ENCODE data around the gene DIAPH1.
"Not testable (repeated sequence)": the region's sequence is repeated elsewhere in the genome, so short reads cannot be mapped to it uniquely, and the experiment has no call there.

The DIAPH1 gene

DNA sequence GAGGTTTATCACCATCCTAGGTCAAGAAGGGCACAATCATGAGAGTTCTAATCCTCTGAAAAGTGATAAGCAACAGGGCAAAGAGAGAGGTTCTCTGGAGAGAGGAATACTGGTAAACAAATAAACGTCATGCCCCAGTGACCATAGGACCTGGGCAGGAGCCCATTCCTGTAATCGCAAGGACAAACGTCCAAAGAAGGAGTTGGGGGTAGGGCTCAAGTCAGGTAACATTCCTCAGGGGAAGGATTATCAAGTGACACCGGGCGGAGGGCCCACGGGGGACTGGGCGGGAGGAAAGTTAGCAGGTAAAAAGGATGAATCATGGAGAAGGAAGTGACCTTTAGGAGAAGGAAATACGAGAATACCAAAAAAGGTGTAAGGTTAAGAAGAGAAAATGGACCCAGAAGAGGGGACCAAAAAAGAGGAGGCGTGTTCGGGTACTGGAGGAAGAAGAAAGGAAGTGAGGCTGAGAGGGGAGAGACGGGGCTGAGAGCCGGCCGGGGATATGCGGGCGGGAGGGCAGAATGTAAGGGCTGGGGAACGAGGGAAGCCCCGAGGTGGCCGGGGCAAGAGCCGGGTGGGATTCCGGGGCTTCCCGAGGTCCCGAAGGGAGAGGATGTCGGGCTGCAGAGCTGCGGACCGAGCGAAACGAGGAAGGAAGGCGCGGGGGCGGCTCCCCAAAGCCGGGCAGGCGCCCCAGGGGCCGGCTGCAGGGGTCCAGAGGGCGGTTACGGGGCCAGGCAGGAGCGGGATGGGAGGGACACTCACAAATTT, 583 bp downstream of the DIAPH1 start:
- Histone ChIP-seq H3K9ac (ENCODE audit: low read length) (peak overlapping the region; percentile 70), H3K4me1 (ENCODE audit: control insufficient read depth, insufficient read depth, low read length) (no peaks in the 10 kb centered on the region), H3K27ac (ENCODE audit: low read depth, low read length) (peak overlapping the region; percentile 38), H3K36me3 (ENCODE audit: control insufficient read depth, insufficient read depth, low read length) (peaks cover 5% of the 10 kb centered on the region), H3K27me3 (ENCODE audit: control insufficient read depth, insufficient read depth, low read length) (no peaks in the 10 kb centered on the region), H3K4me3 (ENCODE audit: low read length) (peak overlapping the region; percentile 76)

DNA sequence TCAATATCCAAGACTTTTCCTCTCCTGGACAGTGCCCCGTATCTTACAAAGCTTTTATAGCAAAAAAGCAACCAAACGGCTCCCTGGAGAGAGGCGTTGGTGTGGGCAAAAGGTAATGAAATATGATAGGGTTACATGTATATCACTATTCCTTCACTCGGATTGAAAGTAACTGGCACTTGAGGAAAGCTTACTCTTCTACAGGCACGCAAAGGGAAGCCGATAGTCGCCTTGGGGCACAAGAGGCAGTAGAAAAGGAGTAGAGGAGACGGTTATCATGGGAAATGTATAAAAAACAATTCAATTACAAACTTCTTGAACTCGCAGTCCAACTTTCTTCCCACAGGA, 1.1 kb downstream of the DIAPH1 start:
- H3K4me1 ChIP-seq (ENCODE audit: control insufficient read depth, insufficient read depth, low read length), result no peaks in the 10 kb centered on the region
- no peak overlapping the region for H3K27ac ChIP-seq (ENCODE audit: low read depth, low read length)

DNA sequence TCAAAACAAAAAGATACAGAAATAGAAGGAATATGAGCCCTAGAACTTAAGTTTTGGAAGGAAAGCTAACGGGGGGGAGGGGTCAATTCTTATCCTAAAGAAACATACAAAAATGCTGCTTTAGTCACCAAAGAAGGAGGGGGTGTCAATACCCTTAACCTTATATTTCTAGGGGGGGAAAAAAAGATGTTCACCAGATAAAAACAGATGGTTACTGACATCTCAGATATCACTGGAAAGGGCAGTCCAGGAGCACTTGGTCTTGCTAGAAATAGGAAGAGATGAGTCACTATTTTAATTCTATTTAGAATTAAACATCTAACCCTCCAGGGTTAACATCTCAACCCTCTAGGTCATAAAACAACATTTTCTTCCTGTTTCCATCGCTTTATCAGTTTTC, 1.7 kb downstream of the DIAPH1 start:
- H3K36me3 ChIP-seq (ENCODE audit: control insufficient read depth, insufficient read depth, low read length), result peaks cover 4% of the 10 kb centered on the region
- no peak overlapping the region for H3K9ac ChIP-seq (ENCODE audit: low read length)
- no peaks in the 10 kb centered on the region for H3K4me1 ChIP-seq (ENCODE audit: control insufficient read depth, insufficient read depth, low read length)
- H3K27me3 ChIP-seq (ENCODE audit: control insufficient read depth, insufficient read depth, low read length), result no peaks in the 10 kb centered on the region
- H3K4me3 ChIP-seq (ENCODE audit: low read length), result peak overlapping the region; percentile 76
- H3K27ac ChIP-seq (ENCODE audit: low read depth, low read length), result no peak overlapping the region

More for the DNA sequence above, 1.1 kb downstream of the DIAPH1 start:
- peaks cover 4% of the 10 kb centered on the region for H3K36me3 ChIP-seq (ENCODE audit: control insufficient read depth, insufficient read depth, low read length)
- no peaks in the 10 kb centered on the region for H3K27me3 ChIP-seq (ENCODE audit: control insufficient read depth, insufficient read depth, low read length)
- H3K4me3 ChIP-seq (ENCODE audit: low read length), result peak overlapping the region; percentile 76
- H3K9ac ChIP-seq (ENCODE audit: low read length), result no peak overlapping the region

DNA sequence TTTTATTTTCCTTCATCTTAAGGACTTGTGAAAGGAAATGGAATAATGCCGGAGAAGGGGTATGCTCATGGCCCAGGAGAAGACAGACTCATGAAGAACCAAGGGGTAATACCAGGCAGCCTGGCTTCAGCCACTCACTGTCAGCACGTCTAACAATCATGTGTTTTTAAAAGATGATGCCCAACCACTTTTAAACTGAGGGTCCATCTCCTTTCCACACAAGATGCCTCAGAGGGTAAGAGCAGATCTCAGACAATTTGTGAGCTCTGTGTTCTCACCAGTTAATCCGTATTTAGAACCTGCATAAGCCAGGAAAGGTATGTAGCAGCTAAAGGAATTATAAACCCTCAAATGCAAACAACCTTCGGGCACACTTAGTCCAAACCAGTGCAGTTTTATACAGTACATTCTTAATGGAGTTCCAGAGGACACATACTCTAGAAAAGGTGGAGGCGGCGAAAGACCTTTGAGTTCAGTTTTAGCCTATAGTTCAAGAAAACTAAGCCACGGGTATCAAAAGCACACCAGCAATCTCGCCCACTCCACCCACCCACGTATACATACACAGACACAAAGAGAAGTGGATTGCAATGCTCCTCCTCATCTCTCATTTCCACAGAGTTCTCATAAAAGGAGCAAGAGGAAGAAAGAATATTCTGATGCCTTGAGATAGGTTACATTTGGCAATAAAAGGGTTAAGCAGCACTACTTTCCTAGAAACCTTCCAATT, 2.6 kb downstream of the DIAPH1 start:
- H3K9ac ChIP-seq (ENCODE audit: low read length), result no peak overlapping the region
- H3K4me1 ChIP-seq (ENCODE audit: control insufficient read depth, insufficient read depth, low read length), result no peaks in the 10 kb centered on the region
- no peaks in the 10 kb centered on the region for H3K27me3 ChIP-seq (ENCODE audit: control insufficient read depth, insufficient read depth, low read length)
- H3K4me3 ChIP-seq (ENCODE audit: low read length), result no peak overlapping the region
- H3K36me3 ChIP-seq (ENCODE audit: control insufficient read depth, insufficient read depth, low read length), result peaks cover 3% of the 10 kb centered on the region
- H3K27ac ChIP-seq (ENCODE audit: low read depth, low read length), result no peak overlapping the region

DNA sequence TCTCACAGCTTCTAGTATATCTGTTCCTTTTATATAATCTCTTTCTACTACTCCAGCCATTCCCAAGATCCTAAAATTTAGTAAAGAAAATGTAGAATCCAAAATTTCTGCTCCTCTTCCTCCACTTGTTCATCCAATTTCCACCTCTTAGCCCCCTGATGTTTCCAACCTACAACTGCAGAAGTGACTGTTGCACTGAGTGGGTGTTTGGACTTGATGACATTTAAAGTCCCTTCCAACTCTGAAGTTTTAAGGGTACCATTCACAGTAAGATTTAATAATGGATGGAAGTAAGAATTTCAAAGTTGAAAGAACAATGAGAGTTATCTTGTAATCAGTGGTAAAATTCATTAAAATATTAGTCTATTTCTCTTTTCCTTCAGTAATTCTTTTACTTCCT, 5.5 kb downstream of the DIAPH1 start:
- H3K27ac ChIP-seq (ENCODE audit: low read depth, low read length), result no peak overlapping the region
- H3K27me3 ChIP-seq (ENCODE audit: control insufficient read depth, insufficient read depth, low read length), result no peaks in the 10 kb centered on the region
- no peaks in the 10 kb centered on the region for H3K36me3 ChIP-seq (ENCODE audit: control insufficient read depth, insufficient read depth, low read length)
- no peaks in the 10 kb centered on the region for H3K4me1 ChIP-seq (ENCODE audit: control insufficient read depth, insufficient read depth, low read length)
- H3K4me3 ChIP-seq (ENCODE audit: low read length), result no peak overlapping the region
- H3K9ac ChIP-seq (ENCODE audit: low read length), result no peak overlapping the region

DNA sequence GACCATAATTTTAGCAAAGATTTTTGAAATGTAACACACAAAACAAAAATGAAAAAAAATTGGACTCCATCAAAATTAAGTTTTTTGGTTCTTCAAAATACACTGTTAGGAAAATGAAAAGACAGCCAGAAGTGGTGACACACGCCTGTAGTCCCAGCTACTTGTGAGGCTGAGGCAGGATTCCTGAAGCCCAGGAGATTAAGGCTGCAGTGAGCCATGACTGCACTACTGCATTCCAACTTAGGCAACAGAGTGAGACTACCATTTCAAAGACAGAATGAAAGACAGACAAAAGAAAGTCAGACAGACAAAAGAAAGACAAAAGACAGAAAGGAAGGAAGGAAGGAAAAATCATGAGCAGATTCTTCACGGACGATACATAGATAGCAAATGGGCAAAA, 7.5 kb downstream of the DIAPH1 start:
- H3K27ac ChIP-seq (ENCODE audit: low read depth, low read length), result no peak overlapping the region
- H3K4me1 ChIP-seq (ENCODE audit: control insufficient read depth, insufficient read depth, low read length), result no peaks in the 10 kb centered on the region
- no peaks in the 10 kb centered on the region for H3K27me3 ChIP-seq (ENCODE audit: control insufficient read depth, insufficient read depth, low read length)
- no peaks in the 10 kb centered on the region for H3K36me3 ChIP-seq (ENCODE audit: control insufficient read depth, insufficient read depth, low read length)
- no peak overlapping the region for H3K9ac ChIP-seq (ENCODE audit: low read length)
- H3K4me3 ChIP-seq (ENCODE audit: low read length), result no peak overlapping the region

DNA sequence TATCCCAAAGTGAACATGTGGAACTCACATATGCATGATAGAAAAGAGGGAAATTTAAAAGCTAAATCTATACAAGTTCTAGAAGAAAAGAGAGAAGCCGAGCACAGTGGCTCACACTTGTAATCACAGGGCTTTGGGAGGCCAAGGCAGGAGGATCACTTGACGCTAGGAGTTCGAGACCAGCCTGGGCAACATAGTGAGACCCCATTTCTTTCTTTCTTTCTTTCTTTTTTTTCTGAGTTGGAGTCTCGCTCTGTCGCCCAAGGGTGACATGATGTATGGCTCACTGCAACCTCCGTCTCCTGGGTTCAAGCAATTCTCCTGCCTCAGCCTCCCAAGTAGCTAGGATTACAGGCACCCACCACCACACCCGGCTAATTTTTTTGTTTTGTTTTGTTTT, 8.9 kb downstream of the DIAPH1 start:
- H3K9ac ChIP-seq (ENCODE audit: low read length); H3K4me3 ChIP-seq (ENCODE audit: low read length); H3K4me1 ChIP-seq (ENCODE audit: control insufficient read depth, insufficient read depth, low read length); H3K27ac ChIP-seq (ENCODE audit: low read depth, low read length); H3K27me3 ChIP-seq (ENCODE audit: control insufficient read depth, insufficient read depth, low read length); H3K36me3 ChIP-seq (ENCODE audit: control insufficient read depth, insufficient read depth, low read length): not testable (repeated sequence)

DNA sequence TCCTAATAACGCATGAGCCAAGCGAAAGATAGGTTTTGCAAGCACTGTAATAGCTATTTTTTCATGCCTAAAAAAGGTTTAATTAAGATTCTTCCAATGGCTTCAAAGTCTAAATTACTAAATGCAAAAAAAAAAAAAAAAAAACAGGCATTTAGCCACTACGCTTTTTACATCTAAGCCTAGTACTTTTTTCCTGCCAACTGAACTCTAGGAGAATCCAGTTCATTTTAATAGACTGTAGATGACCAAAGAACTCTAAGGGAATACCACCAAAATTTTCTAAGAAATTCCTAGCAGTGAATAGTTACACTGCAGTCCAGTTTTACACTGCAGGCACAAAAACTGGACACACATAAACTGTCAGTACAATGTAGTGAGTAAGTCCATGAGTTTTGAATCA, 9.8 kb downstream of the DIAPH1 start:
- peaks cover 4% of the 10 kb centered on the region for H3K4me1 ChIP-seq (ENCODE audit: control insufficient read depth, insufficient read depth, low read length)

DNA sequence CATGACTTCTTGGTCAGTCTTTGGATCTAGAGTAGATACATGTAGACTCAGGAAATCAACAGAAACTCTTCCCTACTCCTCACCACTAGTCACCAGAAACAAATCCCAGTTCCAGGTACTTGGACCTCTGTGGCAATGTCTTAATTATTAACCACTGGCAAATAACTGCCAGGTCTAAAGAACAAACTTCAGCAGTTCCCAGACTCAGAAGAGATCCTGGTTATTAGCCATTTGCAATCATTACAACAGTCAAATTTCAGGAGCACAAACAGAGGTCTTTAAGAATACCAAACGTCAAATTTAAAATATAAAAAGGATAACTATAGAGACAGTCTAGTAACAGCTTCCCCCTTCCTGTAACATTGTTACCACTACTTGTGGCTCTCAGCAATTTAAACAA, 10.2 kb downstream of the DIAPH1 start:
- no peaks in the 10 kb centered on the region for H3K36me3 ChIP-seq (ENCODE audit: control insufficient read depth, insufficient read depth, low read length)
- peaks cover 4% of the 10 kb centered on the region for H3K4me1 ChIP-seq (ENCODE audit: control insufficient read depth, insufficient read depth, low read length)
- no peak overlapping the region for H3K4me3 ChIP-seq (ENCODE audit: low read length)
- H3K9ac ChIP-seq (ENCODE audit: low read length), result no peak overlapping the region
- no peaks in the 10 kb centered on the region for H3K27me3 ChIP-seq (ENCODE audit: control insufficient read depth, insufficient read depth, low read length)
- H3K27ac ChIP-seq (ENCODE audit: low read depth, low read length), result no peak overlapping the region

More for the DNA sequence above, 9.8 kb downstream of the DIAPH1 start:
- Histone ChIP-seq H3K27me3 (ENCODE audit: control insufficient read depth, insufficient read depth, low read length) (no peaks in the 10 kb centered on the region), H3K36me3 (ENCODE audit: control insufficient read depth, insufficient read depth, low read length) (no peaks in the 10 kb centered on the region), H3K27ac (ENCODE audit: low read depth, low read length) (no peak overlapping the region), H3K9ac (ENCODE audit: low read length) (no peak overlapping the region), H3K4me3 (ENCODE audit: low read length) (no peak overlapping the region)

DNA sequence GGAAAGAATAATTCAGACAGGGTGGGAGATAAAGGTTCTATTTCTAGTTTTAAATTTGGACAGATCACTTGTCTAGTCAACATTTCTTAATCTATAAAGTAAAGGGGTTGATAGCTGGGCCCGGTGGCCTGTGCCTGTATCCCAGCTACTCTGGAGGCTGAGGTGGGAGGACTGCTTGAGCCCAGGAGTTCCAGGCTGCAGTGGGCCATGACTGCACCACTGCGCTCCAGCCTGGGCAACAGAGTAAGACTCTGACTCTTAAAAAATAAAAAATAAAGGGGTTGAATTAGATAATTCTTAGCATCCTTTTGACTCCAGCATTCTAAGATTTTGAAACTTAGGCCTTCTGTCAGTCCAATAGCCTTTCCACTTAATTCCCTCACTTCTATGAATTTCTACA, 10.8 kb downstream of the DIAPH1 start:
- Histone ChIP-seq H3K9ac (ENCODE audit: low read length) (no peak overlapping the region), H3K27ac (ENCODE audit: low read depth, low read length) (no peak overlapping the region), H3K4me1 (ENCODE audit: control insufficient read depth, insufficient read depth, low read length) (peaks cover 4% of the 10 kb centered on the region)

DNA sequence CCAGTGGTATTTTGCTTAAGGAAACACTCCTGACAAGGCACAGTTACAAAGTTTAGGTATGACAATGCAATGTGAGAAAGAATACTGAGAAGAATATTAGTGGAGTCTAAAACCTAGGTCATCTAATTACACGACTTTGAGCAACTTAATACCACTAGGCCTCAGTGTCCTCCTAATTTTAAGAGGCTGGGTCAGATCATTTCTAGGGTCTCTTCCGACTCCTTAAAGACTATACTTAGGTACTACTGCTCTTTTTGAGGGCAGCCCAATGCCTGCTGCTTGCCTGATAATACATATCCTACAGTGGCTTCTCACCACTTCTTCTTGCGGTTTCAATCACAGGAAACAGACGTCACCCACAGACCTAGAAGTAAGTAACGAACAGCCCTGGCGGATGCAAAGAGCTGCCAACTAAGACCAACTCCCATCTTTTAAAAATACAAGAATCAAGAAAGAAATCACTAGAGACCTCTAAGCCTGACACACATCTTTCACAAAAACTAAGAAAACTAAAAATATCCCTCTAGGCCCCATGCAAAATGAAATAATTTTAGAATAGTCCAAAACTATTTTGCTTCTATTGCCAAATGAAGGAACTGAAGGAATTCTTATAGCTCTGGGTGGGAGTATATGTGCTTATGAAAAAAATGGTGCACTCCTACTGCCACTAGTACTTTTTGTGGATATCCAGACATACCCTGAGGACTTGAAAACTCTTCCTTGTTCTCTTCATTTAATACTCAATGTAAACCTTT, 13.1 kb downstream of the DIAPH1 start:
- Histone ChIP-seq H3K27me3 (ENCODE audit: control insufficient read depth, insufficient read depth, low read length) (no peaks in the 10 kb centered on the region), H3K4me3 (ENCODE audit: low read length) (no peak overlapping the region), H3K27ac (ENCODE audit: low read depth, low read length) (no peak overlapping the region), H3K4me1 (ENCODE audit: control insufficient read depth, insufficient read depth, low read length) (peaks cover 4% of the 10 kb centered on the region), H3K36me3 (ENCODE audit: control insufficient read depth, insufficient read depth, low read length) (no peaks in the 10 kb centered on the region), H3K9ac (ENCODE audit: low read length) (no peak overlapping the region)

More for the DNA sequence above, 10.8 kb downstream of the DIAPH1 start:
- Histone ChIP-seq H3K27me3 (ENCODE audit: control insufficient read depth, insufficient read depth, low read length) (no peaks in the 10 kb centered on the region), H3K4me3 (ENCODE audit: low read length) (no peak overlapping the region), H3K36me3 (ENCODE audit: control insufficient read depth, insufficient read depth, low read length) (no peaks in the 10 kb centered on the region)

DNA sequence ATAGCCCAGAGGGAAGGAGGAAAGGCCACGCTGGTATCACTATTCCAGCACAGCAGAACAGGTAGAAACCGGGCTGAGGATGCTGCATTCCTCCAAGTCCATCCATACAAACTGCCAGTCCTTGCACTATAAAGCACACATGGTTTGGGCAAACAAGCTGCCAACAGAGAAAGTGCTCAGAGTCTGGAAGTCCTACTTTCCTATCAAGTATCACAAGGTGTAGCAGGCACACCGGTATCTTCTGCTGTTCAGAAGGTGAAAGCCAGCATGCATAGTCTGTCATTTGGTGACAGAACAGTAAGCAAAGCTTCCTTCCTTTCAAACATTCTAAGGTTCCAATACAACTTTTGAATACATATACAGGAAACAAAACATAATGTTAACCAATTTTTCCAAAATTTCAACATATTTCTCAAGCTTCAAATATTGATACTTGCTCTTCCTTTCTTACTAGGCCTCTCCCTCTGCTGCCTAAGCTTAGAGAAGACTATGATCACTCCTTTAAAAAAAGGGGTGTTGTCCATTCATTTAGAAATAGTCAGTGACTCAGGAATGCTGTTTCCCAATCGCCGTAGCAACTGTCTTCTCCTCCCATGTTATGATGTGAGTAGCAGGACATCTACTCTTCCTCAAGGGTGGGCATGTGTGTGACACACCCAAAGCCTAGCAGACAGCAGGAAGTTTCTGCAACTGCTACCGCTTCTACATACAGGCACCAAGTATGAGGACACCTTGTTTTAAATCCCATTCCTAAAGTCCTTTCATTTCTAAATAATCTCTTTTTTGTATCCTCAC, 14.7 kb downstream of the DIAPH1 start:
- Histone ChIP-seq H3K36me3 (ENCODE audit: control insufficient read depth, insufficient read depth, low read length) (no peaks in the 10 kb centered on the region), H3K4me1 (ENCODE audit: control insufficient read depth, insufficient read depth, low read length) (peaks cover 4% of the 10 kb centered on the region), H3K9ac (ENCODE audit: low read length) (no peak overlapping the region), H3K27ac (ENCODE audit: low read depth, low read length) (no peak overlapping the region), H3K4me3 (ENCODE audit: low read length) (no peak overlapping the region), H3K27me3 (ENCODE audit: control insufficient read depth, insufficient read depth, low read length) (no peaks in the 10 kb centered on the region)

Measured in rectal smooth muscle tissue (tissue), 1 donor.